IMR-90 (cell line): Measurements from ENCODE around the gene ASTL. TPM values are rescaled to one million over a fixed set of nuclear protein-coding genes. Genes with fewer than 3 reads are reported as not detected.

Source experiments
- ATAC-seq: fragments of 200-7000 bp; cut with Tn5 transposase; 2 replicates; pipeline ENCODE4 v1.9.1; 2020; ENCODE audit warnings: low read depth, mild to moderate bottlenecking, moderate library complexity
- BruUV-seq: library from RNA; stranded (reverse); fragments of 400-500 nt; replicated peaks from 2 replicates; lab custom pipeline; 2021; lab: Mats Ljungman, UMichigan
- CTCF ChIA-PET: fragments of 300-600 bp; formaldehyde crosslinking; extraction: SDS; loops from one replicate; lab custom pipeline; 2021; ENCODE audit warnings: antibody characterized with exemption; lab: Yijun Ruan, JAX
- POLR2A ChIA-PET: fragments of 300-600 bp; sonication (Branson Sonifier 250); formaldehyde crosslinking; loops from one replicate; lab custom pipeline; 2022; ENCODE audit warnings: antibody characterized with exemption; ENCODE audit not compliant: unreplicated experiment; lab: Charles Lee
- DNase-seq: peaks from one replicate; pipeline ENCODE4 v3.0.0; 2013
- H2AFZ ChIP-seq: replicated peaks from 2 replicates; pipeline ENCODE3; 2013; ENCODE audit warnings: low read length, mild to moderate bottlenecking; ENCODE audit not compliant: poor library complexity
- H2AK5ac ChIP-seq: 2 replicates; pipeline ENCODE4 v1.6.1; 2013; ENCODE audit warnings: low read depth, low read length, inconsistent platforms
- H2AK9ac ChIP-seq: replicated peaks from 2 replicates; pipeline ENCODE3; 2013; ENCODE audit warnings: mild to moderate bottlenecking, low read depth, low read length, moderate library complexity; ENCODE audit not compliant: poor library complexity
- H2BK120ac ChIP-seq: 2 replicates; pipeline ENCODE4 v1.6.1; 2013; ENCODE audit warnings: low read depth, low read length, inconsistent platforms
- H2BK15ac ChIP-seq: 3 replicates; pipeline ENCODE4 v1.6.1; 2013; ENCODE audit warnings: low read depth, low read length, inconsistent platforms
- H2BK20ac ChIP-seq: 2 replicates; pipeline ENCODE4 v1.6.1; 2013; ENCODE audit warnings: low read depth, mild to moderate bottlenecking, inconsistent platforms, low read length, moderate library complexity
- H2BK5ac ChIP-seq: 2 replicates; pipeline ENCODE4 v1.6.1; 2013; ENCODE audit warnings: mild to moderate bottlenecking, low read depth, low read length, inconsistent platforms; ENCODE audit not compliant: poor library complexity, severe bottlenecking
- H3K14ac ChIP-seq: replicated peaks from 2 replicates; pipeline ENCODE4 v1.6.1; 2013; ENCODE audit warnings: low read depth, low read length, inconsistent platforms
- H3K18ac ChIP-seq: 2 replicates; pipeline ENCODE4 v1.6.1; 2013; ENCODE audit warnings: low read depth, low read length, control low read depth
- H3K23ac ChIP-seq: 2 replicates; pipeline ENCODE4 v1.6.1; 2013; ENCODE audit warnings: low read depth, low read length, inconsistent platforms
- H3K27ac ChIP-seq: 2 replicates; pipeline ENCODE4 v1.5.1; 2013; ENCODE audit warnings: mild to moderate bottlenecking, control low read depth, low read length; ENCODE audit not compliant: insufficient read depth
- H3K27me3 ChIP-seq: 2 replicates; pipeline ENCODE4 v1.6.1; 2013; ENCODE audit warnings: low read length; ENCODE audit not compliant: control insufficient read depth, insufficient read depth
- H3K36me3 ChIP-seq: 2 replicates; pipeline ENCODE4 v1.6.1; 2013; ENCODE audit warnings: low read length, mixed read lengths; ENCODE audit not compliant: control insufficient read depth, insufficient read depth
- H3K4ac ChIP-seq: 2 replicates; pipeline ENCODE4 v1.6.1; 2013; ENCODE audit warnings: low read depth, low read length, inconsistent platforms
- H3K4me1 ChIP-seq: 2 replicates; pipeline ENCODE4 v1.6.1; 2013; ENCODE audit warnings: low read length, mixed read lengths; ENCODE audit not compliant: control insufficient read depth, insufficient read depth
- H3K4me2 ChIP-seq: 2 replicates; pipeline ENCODE4 v1.6.1; 2013; ENCODE audit warnings: low read depth, mild to moderate bottlenecking, control low read depth, low read length, moderate library complexity
- H3K4me3 ChIP-seq: 2 replicates; pipeline ENCODE4 v1.5.1; 2013; ENCODE audit warnings: low read depth, mild to moderate bottlenecking, control low read depth, low read length, moderate library complexity; ENCODE audit not compliant: insufficient read depth
- H3K56ac ChIP-seq: 2 replicates; pipeline ENCODE4 v1.6.1; 2013; ENCODE audit warnings: low read length, inconsistent platforms; ENCODE audit not compliant: insufficient read depth; ENCODE audit errors: extremely low read depth
- H3K79me1 ChIP-seq, 2 experiments: 2 replicates each; pipeline ENCODE4 v1.6.1; 2013; ENCODE audit warnings: low read length in 2 of 2, inconsistent platforms in 1 of 2, low read depth in 1 of 2
- H3K9ac ChIP-seq: 2 replicates; pipeline ENCODE4 v1.6.1; 2013; ENCODE audit warnings: low read depth, low read length, control low read depth
- H3K9me1 ChIP-seq: 2 replicates; pipeline ENCODE4 v1.6.1; 2013; ENCODE audit warnings: low read length, inconsistent platforms; ENCODE audit not compliant: insufficient read depth
- H3K9me3 ChIP-seq: 2 replicates; pipeline ENCODE4 v1.6.1; 2013; ENCODE audit warnings: low read length; ENCODE audit not compliant: control insufficient read depth, insufficient read depth
- H4K20me1 ChIP-seq: 2 replicates; pipeline ENCODE4 v1.6.1; 2013; ENCODE audit warnings: low read length, inconsistent platforms; ENCODE audit not compliant: insufficient read depth
- H4K5ac ChIP-seq: 2 replicates; pipeline ENCODE4 v1.6.1; 2013; ENCODE audit warnings: mild to moderate bottlenecking, low read depth, low read length, control low read depth
- H4K8ac ChIP-seq, 2 experiments: 2 replicates each; pipeline ENCODE4 v1.6.1; 2013; ENCODE audit warnings: low read depth in 2 of 2, low read length in 2 of 2, control low read depth in 1 of 2, inconsistent platforms in 1 of 2
- H4K91ac ChIP-seq: 2 replicates; pipeline ENCODE4 v1.6.1; 2013; ENCODE audit warnings: low read depth, low read length, inconsistent platforms; ENCODE audit not compliant: insufficient read depth
- CHD1 ChIP-seq: IDR thresholded peaks from 2 replicates; pipeline ENCODE4 v1.6.1; 2012; ENCODE audit warnings: low read depth, low read length, improper control_type of control experiment
- WGBS, 2 experiments: methylation state at CpG; one replicate each; pipeline versions ENCODE4 v1.1.5 to v1.1.7; 2013; ENCODE audit warnings: missing lambda C conversion rate in 2 of 2; ENCODE audit not compliant: insufficient read length in 1 of 2; ENCODE audit errors: extremely low coverage in 2 of 2; 5-methylcytosine and 5-hydroxymethylcytosine counted together
- dilution Hi-C: fragments of 300-500 bp; cut with HindIII; formaldehyde crosslinking; loops from one replicate; pipeline ENCODE4 v1.14.3; 2018; ENCODE audit warnings: low sequenced_read_pairs; ENCODE audit not compliant: unreplicated experiment
- in situ Hi-C: fragments of 300-500 bp; cut with MboI; formaldehyde crosslinking; loops from 3 replicates; pipeline ENCODE4 v1.14.3; 2019; ENCODE audit warnings: low sequenced_read_pairs, inconsistent platforms, mixed read lengths
- intact Hi-C: fragments of 100-400 bp; cut with micrococcal nuclease; formaldehyde crosslinking; loops from 2 replicates; pipeline ENCODE4 v1.10.0; 2022
- polyA plus RNA-seq, 3 experiments: library from polyadenylated mRNA; depleted of rRNA; stranded (reverse); fragments of >200 nt; gene quantifications; 2 replicates each; pipeline ENCODE4 v1.2.3, GENCODE V29; 2012; ENCODE audit warnings: low replicate concordance in 1 of 3
- total RNA-seq: library from RNA; depleted of rRNA; stranded (reverse); fragments of >200 nt; gene quantifications from 2 replicates; pipeline ENCODE4 v1.2.3, GENCODE V29; 2012
- TF ChIP-seq, protein P1 (sequence below): conservative IDR thresholded peaks from 2 replicates; pipeline ENCODE4 v1.5.1; 2012; ENCODE audit warnings: mild to moderate bottlenecking, low read depth, low read length, improper control_type of control experiment

ASTL gene
- total and polyA plus RNA-seq, 2 of the 4 experiments (the other 2 are of a cell fraction), result not detected

DNA sequence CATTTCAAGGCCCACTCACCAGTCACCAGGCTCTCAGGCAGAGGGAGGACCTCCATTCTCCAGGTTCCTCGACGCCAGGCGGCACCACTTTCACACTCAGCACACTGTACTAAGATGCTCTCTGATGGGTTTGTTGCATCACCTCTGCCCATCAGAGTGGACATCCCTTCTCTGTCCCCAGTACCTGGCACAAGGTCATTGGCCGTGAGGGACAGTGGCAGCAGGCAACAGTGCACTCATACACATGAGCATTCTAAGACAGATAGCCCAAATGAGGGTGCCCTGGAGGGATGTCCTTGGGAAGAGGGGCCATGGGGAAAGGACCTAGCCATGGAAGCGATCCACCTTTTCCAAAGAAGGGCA lies 18.9 kb downstream of the ASTL start:
- Histone ChIP-seq H3K4ac (no peak overlapping the region), H4K5ac (no peak overlapping the region), H3K9me1 (no peaks in the 10 kb centered on the region), H2AK5ac (no peak overlapping the region), H2BK120ac (no peak overlapping the region), H2BK20ac (no peak overlapping the region), H3K9me3 (no peaks in the 10 kb centered on the region; the same call in 1 of the 2 replicates), H3K79me1 (no peaks in the 10 kb centered on the region), H2AFZ (no peak overlapping the region), H3K9ac (no peak overlapping the region), H2AK9ac (no peak overlapping the region), H4K8ac (no peak overlapping the region), H3K14ac (no peak overlapping the region), H2BK5ac (no peak overlapping the region), H3K4me1 (peaks cover 2% of the 10 kb centered on the region; the same call in 1 of the 2 replicates), H4K20me1 (0 out of 2 replicates have a peak, but pooled peaks cover 4% of the 10 kb centered on the region), H3K36me3 (no peaks in the 10 kb centered on the region), H3K56ac (no peak overlapping the region), H3K23ac (no peak overlapping the region), H3K4me3 (no peak overlapping the region), H2BK15ac (no peak overlapping the region), H3K18ac (no peak overlapping the region), H3K4me2 (no peak overlapping the region), H3K27ac (no peak overlapping the region), H4K91ac (no peak overlapping the region), H3K27me3 (peaks cover 86% of the 10 kb centered on the region)
- BruUV-seq, result no TSS peak
- dilution Hi-C loops (no loop called here), in situ Hi-C loops (loop anchor here (25.0 kb wide), 1 partner anchor 107 kb away; no protein-coding TSS in a partner anchor), intact Hi-C loops (no loop called here)
- TF ChIP-seq, protein P1, sequence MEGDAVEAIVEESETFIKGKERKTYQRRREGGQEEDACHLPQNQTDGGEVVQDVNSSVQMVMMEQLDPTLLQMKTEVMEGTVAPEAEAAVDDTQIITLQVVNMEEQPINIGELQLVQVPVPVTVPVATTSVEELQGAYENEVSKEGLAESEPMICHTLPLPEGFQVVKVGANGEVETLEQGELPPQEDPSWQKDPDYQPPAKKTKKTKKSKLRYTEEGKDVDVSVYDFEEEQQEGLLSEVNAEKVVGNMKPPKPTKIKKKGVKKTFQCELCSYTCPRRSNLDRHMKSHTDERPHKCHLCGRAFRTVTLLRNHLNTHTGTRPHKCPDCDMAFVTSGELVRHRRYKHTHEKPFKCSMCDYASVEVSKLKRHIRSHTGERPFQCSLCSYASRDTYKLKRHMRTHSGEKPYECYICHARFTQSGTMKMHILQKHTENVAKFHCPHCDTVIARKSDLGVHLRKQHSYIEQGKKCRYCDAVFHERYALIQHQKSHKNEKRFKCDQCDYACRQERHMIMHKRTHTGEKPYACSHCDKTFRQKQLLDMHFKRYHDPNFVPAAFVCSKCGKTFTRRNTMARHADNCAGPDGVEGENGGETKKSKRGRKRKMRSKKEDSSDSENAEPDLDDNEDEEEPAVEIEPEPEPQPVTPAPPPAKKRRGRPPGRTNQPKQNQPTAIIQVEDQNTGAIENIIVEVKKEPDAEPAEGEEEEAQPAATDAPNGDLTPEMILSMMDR, result no peak
- no peak for TF ChIP-seq CHD1
- ATAC-seq (no peak), DNase-seq (no peak)
- ChIA-PET POLR2A (no interaction called here), CTCF (no interaction called here)
- no CpG with 5 or more reads among the region's 5 CpGs for WGBS, 2 experiments
